SK-N-SH treated with all-trans-retinoic acid at 6 μM for 48 hours (cell line): Measurements from ENCODE around the gene C2CD5.

ENCODE experiments used
- ATAC-seq: fragments of 200-7000 bp; cut with Tn5 transposase; 3 replicates; pipeline ENCODE4 v1.9.1; 2020; ENCODE audit warnings: mild to moderate bottlenecking, moderate library complexity
- ARNTL ChIP-seq: fragments of 450-650 bp; formaldehyde crosslinking; IDR thresholded peaks from 2 replicates; pipeline ENCODE4 v1.5.0; 2020; ENCODE audit warnings: low read depth, mild to moderate bottlenecking, moderate library complexity, borderline replicate concordance
- BACH2 ChIP-seq: fragments of 250-450 bp; sonication (Bioruptor Pico); IDR thresholded peaks from 2 replicates; pipeline ENCODE4 v1.9.0; 2021; ENCODE audit warnings: mild to moderate bottlenecking, borderline replicate concordance
- CREB5 ChIP-seq: fragments of 250-450 bp; sonication (Bioruptor Pico); IDR thresholded peaks from 2 replicates; pipeline ENCODE4 v1.5.1; 2020; ENCODE audit warnings: low read depth, mild to moderate bottlenecking, moderate library complexity
- CSDC2 ChIP-seq: fragments of 250-450 bp; sonication (Bioruptor Pico); IDR thresholded peaks from 2 replicates; pipeline ENCODE4 v1.5.0; 2020; ENCODE audit warnings: mild to moderate bottlenecking, moderate library complexity
- CSRNP3 ChIP-seq: fragments of 250-450 bp; sonication (Bioruptor Pico); IDR thresholded peaks from 2 replicates; pipeline ENCODE4 v1.5.1; 2021; ENCODE audit warnings: mild to moderate bottlenecking, moderate library complexity
- ESRRG ChIP-seq: fragments of 250-450 bp; sonication (Bioruptor Pico); IDR thresholded peaks from 2 replicates; pipeline ENCODE4 v1.6.1; 2021; ENCODE audit warnings: mild to moderate bottlenecking
- GLIS3 ChIP-seq: fragments of 250-450 bp; sonication (Bioruptor Pico); IDR thresholded peaks from 2 replicates; pipeline ENCODE4 v1.5.0; 2020; ENCODE audit warnings: mild to moderate bottlenecking, moderate library complexity
- ISL1 ChIP-seq: fragments of 250-450 bp; sonication (Bioruptor Pico); IDR thresholded peaks from 2 replicates; pipeline ENCODE4 v2.1.2; 2022; ENCODE audit warnings: mild to moderate bottlenecking, moderate library complexity
- PATZ1 ChIP-seq: fragments of 250-450 bp; sonication (Bioruptor Pico); IDR thresholded peaks from 2 replicates; pipeline ENCODE4 v1.8.0; 2020; ENCODE audit warnings: mild to moderate bottlenecking, moderate library complexity, borderline replicate concordance
- POU6F1 ChIP-seq: fragments of 250-450 bp; sonication (Bioruptor Pico); IDR thresholded peaks from 2 replicates; pipeline ENCODE4 v1.8.0; 2021; ENCODE audit warnings: low read depth, mild to moderate bottlenecking, moderate library complexity, borderline replicate concordance
- PPARA ChIP-seq: fragments of 250-450 bp; sonication (Bioruptor Pico); IDR thresholded peaks from 2 replicates; pipeline ENCODE4 v1.5.0; 2020; ENCODE audit warnings: mild to moderate bottlenecking, borderline replicate concordance
- SNAI2 ChIP-seq: fragments of 250-450 bp; sonication (Bioruptor Pico); IDR thresholded peaks from 2 replicates; pipeline ENCODE4 v1.5.0; 2020; ENCODE audit warnings: mild to moderate bottlenecking, moderate library complexity
- TCF4 ChIP-seq: fragments of 250-450 bp; sonication (Bioruptor Pico); IDR thresholded peaks from 2 replicates; pipeline ENCODE4 v1.8.0; 2021; ENCODE audit warnings: mild to moderate bottlenecking, moderate library complexity, borderline replicate concordance
- TOX ChIP-seq: fragments of 250-450 bp; sonication (Bioruptor Pico); IDR thresholded peaks from 2 replicates; pipeline ENCODE4 v1.8.0; 2021; ENCODE audit warnings: mild to moderate bottlenecking, moderate library complexity, borderline replicate concordance
- TSHZ2 ChIP-seq: fragments of 250-450 bp; sonication (Bioruptor Pico); IDR thresholded peaks from 2 replicates; pipeline ENCODE4 v1.5.0; 2020; ENCODE audit warnings: mild to moderate bottlenecking, moderate library complexity
- ZC3H10 ChIP-seq: fragments of 250-450 bp; sonication (Bioruptor Pico); IDR thresholded peaks from 2 replicates; pipeline ENCODE4 v1.5.1; 2021; ENCODE audit warnings: mild to moderate bottlenecking, moderate library complexity
- ZFP3 ChIP-seq: fragments of 250-450 bp; sonication (Bioruptor Pico); IDR thresholded peaks from 2 replicates; pipeline ENCODE4 v1.5.0; 2020; ENCODE audit warnings: mild to moderate bottlenecking, moderate library complexity
- ZFP30 ChIP-seq: fragments of 450-650 bp; formaldehyde crosslinking; IDR thresholded peaks from 2 replicates; pipeline ENCODE4 v1.5.0; 2022; ENCODE audit warnings: mild to moderate bottlenecking, moderate library complexity
- ZNF565 ChIP-seq: fragments of 450-650 bp; formaldehyde crosslinking; conservative IDR thresholded peaks from 2 replicates; pipeline ENCODE4 v1.5.0; 2020; ENCODE audit warnings: low read depth, mild to moderate bottlenecking, moderate library complexity
- ZNF70 ChIP-seq: fragments of 450-650 bp; formaldehyde crosslinking; IDR thresholded peaks from 2 replicates; pipeline ENCODE4 v1.5.0; 2020; ENCODE audit warnings: mild to moderate bottlenecking, moderate library complexity

Gene C2CD5

GRCh38 chr12:22543246-22544037, 900 bp downstream of the C2CD5 start (continued):
- TF ChIP-seq CSRNP3 (CRISPR knock-in tag) (no peak), TCF4 (CRISPR knock-in tag) (no peak), CSDC2 (CRISPR knock-in tag) (no peak), CREB5 (no peak)

- TF ChIP-seq PATZ1 (no peak), GLIS3 (CRISPR knock-in tag) (no peak), ZFP3 (no peak), ZNF70 (no peak), ISL1 (no peak), CREB5 (no peak), ARNTL (CRISPR knock-in tag) (no peak), ZFP30 (CRISPR knock-in tag) (no peak), CSRNP3 (CRISPR knock-in tag) (no peak), CSDC2 (CRISPR knock-in tag) (no peak), TOX (no peak), BACH2 (CRISPR knock-in tag) (no peak), PPARA (CRISPR knock-in tag) (no peak), ZNF565 (CRISPR knock-in tag) (no peak), SNAI2 (CRISPR knock-in tag) (no peak), TSHZ2 (CRISPR knock-in tag) (no peak), POU6F1 (CRISPR knock-in tag) (no peak), ZC3H10 (CRISPR knock-in tag) (no peak), ESRRG (CRISPR knock-in tag) (no peak)
- TF ChIP-seq, all 23 proteins: peak for 0
- no peak for ATAC-seq
These were observed 2.7 kb downstream of the C2CD5 start for GRCh38 chr12:22541496-22542155.
